GM19397 (cell line): ENCODE results near the gene OXER1.

Experiments
- ATAC-seq: cut with Tn5 transposase; IDR thresholded peaks from one replicate; pipeline ENCODE4 v1.9.1; 2021; ENCODE audit warnings: mild to moderate bottlenecking, moderate library complexity; ENCODE audit not compliant: unreplicated experiment

OXER1 gene

DNA sequence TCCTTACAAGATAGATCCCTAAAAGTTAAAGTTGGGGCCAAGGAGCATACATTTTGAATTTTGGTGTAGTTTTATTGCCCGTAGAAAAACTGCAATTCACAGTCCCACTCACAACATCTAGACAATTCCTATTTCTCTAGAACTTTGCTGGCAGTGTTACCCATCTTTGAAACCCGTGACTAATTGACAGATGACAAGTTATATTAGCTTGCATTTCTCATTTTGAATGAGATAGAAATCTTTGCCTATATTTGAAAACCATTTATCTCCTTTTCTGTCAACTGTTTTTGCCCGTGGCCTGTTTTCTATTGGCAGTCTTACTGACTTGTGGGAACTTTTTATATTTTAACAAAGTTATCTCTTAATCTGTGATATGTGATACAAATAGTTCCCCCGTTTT, 50.0 kb downstream of the OXER1 start:
- no peak for ATAC-seq

DNA sequence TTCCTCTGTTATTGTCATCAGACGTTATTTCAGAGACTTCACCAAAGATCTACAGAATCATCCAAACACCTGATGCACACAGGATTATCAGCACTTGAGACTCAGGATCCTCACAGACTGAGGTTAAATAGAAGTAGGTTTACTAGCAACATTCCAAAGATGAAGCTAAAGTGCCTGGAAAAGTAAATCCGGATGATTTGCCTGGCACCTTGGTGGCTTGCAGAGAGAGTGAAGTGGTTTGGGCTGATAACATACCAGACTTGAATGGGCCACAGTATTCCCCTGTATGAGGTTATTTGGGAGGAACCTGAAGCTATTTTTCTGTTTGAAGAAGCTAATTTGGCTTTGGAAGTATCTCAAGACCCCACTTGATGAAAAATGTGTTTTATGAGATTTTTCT, 51.0 kb downstream of the OXER1 start:
- ATAC-seq, result no peak
